GM12874 (cell line): ENCODE measurements around the gene BMPER.

Experiments
- CTCF ChIP-seq: IDR thresholded peaks from 2 replicates; pipeline ENCODE4 v1.5.1; 2011; ENCODE audit warnings: low read depth, mild to moderate bottlenecking, control low read depth, low read length, moderate library complexity; ENCODE audit not compliant: insufficient read depth

Gene BMPER

GRCh38 chr7:33959676-33960075 lies 54.3 kb downstream of the BMPER start:
- no peak for TF ChIP-seq CTCF

GRCh38 chr7:33961948-33962347 lies 56.6 kb downstream of the BMPER start:
- TF ChIP-seq CTCF: no peak

DNA sequence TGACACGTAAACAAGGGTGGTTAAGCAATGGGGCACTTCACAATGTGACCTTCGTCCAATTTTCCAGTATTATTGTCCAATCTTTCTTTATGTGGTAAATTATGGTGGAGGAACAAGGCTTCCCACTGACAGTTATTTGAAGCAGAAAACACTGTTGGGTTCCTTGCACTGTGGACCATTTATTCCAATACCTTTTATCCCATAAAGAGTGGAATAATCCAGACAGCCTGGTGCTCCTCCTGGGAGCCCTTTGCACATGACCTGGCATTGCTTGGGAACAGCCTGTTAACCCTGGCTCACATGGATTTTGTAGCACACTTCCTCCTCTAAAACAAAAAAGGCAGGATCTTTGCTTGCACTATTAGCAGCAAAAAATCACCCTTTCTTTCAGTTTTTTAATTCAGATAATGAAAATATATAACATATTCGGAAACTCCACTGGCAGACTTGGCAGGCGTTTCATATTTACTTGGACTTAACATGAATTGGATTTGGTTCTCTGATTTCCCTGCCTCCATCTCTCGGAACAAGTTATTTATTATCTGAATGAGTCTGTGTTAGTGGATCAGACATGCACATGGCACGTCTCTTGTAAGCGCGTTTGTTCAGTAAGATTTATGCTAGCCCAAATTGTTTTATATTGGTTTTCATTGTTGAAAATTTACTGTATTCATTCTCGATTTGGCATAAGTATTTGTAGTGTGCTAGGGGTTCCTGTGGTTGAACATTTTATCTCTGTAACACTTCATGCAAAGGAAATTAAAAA lies 59.3 kb downstream of the BMPER start:
- TF ChIP-seq CTCF: no peak

GRCh38 chr7:33965183-33965744 lies 59.9 kb downstream of the BMPER start:
- TF ChIP-seq CTCF: no peak

- no peak for TF ChIP-seq CTCF
These were observed 63.3 kb downstream of the BMPER start for GRCh38 chr7:33968591-33968990.

DNA sequence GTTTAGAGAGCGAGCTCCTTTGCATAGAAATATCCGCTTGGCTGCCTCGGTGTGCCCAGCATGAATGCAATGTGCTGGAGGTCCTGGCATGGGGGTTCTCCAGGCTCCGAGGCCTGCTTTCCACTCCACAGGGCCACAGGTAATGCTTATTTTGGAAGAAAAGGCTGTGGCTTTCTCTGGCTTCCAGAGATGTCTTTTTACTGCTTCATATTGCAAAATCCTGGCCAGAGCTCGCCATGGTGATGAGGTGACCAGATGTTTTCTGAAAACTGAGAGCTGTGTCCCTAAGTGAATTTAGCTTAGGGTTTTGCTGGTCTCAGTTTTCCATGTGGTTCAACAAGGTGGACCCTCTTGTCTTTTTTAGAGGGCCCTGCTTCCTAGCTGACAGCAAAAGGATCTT lies 65.2 kb downstream of the BMPER start:
- no peak for TF ChIP-seq CTCF

DNA sequence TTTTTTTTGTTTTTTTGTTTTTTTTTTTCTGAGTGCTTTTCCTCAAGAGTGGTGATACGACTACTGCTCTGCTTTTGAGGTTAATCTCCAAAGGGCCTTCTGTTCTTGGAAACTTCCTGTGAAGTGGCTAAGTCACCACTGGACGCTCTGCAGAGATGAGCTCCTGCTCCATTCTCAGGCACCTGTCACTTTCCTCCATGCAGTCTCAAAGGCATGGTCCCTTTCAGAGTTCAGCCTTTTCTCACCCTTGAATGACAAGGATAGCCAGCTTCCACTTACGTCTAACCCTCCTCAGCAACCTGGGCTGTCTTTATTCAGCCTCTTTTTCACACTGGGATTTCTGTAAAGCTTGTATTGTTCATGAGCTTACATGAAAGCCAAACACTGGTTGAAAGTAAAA lies 65.8 kb downstream of the BMPER start:
- TF ChIP-seq CTCF: no peak
